DOHH2 (cell line): ENCODE results near the gene MT1X.

Source experiments
- EZH2phosphoT487 ChIP-seq: fragments of 200-600 bp; sonication (generic); IDR thresholded peaks from 2 replicates; pipeline ENCODE4 v1.6.1; 2017; ENCODE audit warnings: borderline replicate concordance, mild to moderate bottlenecking, antibody characterized with exemption, low read length, moderate library complexity, mixed read lengths
- TF ChIP-seq, protein P1 (sequence below): fragments of 200-600 bp; sonication (generic); IDR thresholded peaks from one replicate; pipeline ENCODE4 v1.5.1; 2014; ENCODE audit warnings: antibody characterized with exemption, mild to moderate bottlenecking, low read depth, low read length; ENCODE audit not compliant: poor library complexity, severe bottlenecking

DNA sequence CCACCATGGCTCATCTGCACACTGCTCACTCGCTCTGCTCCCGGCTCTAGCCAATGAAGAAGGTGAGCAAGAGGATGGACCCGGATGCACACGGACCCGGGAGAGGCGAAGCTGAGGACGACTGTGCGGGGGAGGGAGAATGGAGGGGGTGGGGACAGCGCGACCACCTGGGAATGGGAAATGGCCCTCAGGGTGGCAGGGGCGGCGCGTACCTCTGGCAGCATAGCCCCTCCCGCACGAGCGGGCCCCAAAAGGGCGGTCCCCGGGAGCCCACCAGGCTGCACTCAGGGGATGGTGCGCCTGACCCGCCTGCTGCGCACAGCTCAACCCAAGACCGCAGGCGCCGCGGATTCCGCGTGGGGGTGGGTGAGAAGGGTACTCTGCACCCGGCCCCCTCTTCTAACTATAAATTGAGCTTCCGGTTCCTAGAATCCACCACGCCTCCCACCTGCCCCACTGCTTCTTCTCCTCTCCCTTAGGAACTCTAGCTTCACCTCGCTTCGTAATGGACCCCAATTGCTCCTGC is 6.5 kb upstream of the MT1X start:
- TF ChIP-seq, protein P1, sequence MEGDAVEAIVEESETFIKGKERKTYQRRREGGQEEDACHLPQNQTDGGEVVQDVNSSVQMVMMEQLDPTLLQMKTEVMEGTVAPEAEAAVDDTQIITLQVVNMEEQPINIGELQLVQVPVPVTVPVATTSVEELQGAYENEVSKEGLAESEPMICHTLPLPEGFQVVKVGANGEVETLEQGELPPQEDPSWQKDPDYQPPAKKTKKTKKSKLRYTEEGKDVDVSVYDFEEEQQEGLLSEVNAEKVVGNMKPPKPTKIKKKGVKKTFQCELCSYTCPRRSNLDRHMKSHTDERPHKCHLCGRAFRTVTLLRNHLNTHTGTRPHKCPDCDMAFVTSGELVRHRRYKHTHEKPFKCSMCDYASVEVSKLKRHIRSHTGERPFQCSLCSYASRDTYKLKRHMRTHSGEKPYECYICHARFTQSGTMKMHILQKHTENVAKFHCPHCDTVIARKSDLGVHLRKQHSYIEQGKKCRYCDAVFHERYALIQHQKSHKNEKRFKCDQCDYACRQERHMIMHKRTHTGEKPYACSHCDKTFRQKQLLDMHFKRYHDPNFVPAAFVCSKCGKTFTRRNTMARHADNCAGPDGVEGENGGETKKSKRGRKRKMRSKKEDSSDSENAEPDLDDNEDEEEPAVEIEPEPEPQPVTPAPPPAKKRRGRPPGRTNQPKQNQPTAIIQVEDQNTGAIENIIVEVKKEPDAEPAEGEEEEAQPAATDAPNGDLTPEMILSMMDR, result no peak
- no peak for TF ChIP-seq EZH2phosphoT487
